GM12874 (cell line): ENCODE measurements around the gene ZIC4.

Experiments
- TF ChIP-seq, protein P1 (sequence below): IDR thresholded peaks from 2 replicates; pipeline ENCODE4 v1.5.1; 2011; ENCODE audit warnings: low read depth, mild to moderate bottlenecking, control low read depth, low read length, moderate library complexity; ENCODE audit not compliant: insufficient read depth

Gene ZIC4

DNA sequence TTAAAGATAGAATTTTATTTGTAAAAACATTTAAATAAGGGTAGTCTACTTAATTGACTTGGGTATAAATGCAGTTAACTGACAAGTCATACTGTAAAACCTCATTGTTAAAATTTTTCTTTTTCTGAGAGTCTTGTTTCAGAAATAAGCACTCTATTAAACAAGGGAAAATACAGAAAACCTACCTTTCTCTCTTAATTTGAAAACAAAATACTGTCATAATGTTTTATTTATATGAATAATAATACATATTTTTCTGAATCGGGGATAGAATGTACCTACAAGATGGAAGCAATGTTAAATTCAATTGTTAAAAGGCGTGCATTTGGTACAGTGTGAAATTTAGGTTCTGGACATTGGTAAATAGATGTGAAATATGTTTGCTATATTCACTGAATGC lies 20.6 kb upstream of the ZIC4 start:
- TF ChIP-seq, protein P1, sequence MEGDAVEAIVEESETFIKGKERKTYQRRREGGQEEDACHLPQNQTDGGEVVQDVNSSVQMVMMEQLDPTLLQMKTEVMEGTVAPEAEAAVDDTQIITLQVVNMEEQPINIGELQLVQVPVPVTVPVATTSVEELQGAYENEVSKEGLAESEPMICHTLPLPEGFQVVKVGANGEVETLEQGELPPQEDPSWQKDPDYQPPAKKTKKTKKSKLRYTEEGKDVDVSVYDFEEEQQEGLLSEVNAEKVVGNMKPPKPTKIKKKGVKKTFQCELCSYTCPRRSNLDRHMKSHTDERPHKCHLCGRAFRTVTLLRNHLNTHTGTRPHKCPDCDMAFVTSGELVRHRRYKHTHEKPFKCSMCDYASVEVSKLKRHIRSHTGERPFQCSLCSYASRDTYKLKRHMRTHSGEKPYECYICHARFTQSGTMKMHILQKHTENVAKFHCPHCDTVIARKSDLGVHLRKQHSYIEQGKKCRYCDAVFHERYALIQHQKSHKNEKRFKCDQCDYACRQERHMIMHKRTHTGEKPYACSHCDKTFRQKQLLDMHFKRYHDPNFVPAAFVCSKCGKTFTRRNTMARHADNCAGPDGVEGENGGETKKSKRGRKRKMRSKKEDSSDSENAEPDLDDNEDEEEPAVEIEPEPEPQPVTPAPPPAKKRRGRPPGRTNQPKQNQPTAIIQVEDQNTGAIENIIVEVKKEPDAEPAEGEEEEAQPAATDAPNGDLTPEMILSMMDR: no peak

DNA sequence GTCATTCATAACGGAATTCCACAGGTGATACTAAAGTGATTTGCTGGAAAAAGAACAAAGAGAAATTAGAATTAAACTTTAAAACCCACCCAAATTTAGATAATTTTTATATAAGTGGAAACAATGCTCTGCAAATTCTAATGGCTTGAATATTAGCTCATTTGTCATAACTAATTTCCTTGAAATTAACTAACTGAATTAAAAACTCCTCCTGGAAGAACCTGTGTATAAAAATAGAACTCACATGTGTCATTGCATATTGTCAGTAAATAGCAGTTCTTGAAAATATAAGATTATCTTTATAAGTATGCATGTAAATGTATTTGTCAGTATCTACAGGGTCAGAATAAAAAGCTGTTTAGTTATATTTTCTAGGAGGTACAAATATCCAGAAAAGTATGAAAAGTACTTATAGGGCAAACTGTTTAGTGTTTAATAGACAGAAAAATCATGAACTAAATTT lies 19.1 kb upstream of the ZIC4 start:
- TF ChIP-seq, protein P1: no peak

DNA sequence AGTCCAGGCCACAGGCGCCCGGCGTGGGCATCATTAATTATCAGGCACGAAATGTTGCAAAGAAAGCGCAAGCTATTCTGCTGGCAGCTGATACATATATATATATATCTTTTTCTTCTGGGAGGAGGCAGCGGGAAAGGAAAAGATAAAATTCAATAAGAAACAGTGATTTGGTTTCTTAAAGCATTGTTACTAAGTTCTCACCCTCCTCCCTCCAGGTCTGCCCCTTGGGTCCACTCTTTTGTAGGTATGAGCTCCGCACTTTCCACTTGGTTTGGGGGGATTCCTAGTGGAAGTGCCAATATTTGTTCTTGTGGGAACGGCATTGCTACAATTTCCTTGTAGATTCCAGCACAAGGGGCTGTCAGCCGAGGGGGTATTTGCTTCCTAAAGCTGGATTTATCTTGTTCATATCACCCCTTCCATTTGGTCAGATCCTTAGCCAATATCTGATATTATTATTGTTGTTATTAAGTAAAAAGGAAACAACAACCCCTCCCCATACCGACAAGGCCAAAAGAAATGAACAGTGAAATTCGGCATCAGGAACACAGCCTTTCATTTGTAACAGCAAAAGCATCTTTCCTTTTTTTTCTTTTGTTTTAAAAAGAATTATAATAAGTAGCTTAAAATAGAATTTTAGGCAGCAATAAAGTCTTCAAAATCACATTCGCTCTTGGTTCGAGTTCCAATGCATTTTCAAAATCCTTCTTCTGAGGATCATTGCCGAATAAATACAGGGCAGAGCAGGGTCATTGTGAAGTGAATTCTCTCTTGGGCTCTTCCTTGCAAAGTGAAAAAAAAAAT lies 18.4 kb upstream of the ZIC4 start:
- TF ChIP-seq, protein P1: no peak

DNA sequence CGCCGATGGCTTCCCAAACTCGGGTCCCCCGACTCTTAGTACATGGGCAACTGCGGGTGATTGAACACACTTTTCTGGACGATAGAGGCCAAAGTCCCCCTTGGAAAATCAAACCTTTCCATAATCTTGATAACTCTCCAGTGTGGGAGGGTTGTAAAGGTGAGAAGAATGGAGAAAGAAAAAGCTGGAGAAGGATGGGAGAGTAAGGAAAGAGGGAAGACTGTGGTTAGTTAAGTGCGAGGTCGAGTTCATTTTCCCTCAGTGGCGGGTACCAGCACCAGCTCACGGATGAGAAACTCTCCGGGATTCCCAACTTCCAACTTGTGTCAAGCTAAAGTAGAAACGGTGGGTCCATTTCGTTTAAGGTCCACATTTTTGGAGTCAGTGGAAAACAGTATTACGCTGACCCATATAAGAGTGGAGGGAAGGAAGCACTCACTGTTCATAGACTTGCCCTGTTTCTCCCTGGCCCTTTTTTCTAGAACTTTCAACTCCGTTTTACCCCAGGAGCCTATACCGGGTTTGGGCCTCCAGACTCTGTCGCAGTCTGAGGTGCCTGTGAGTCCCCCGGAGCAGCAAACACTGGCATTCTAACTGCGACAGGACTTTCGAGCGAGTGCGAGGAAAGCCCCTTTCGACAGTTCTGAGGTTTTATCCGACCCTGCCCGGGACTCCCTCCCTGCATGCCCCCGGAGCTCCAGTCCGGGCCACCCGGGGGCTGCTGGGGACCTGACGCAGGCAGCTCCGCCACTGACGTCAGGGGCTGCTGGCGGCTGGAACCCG lies 17.6 kb upstream of the ZIC4 start:
- TF ChIP-seq, protein P1: no peak

DNA sequence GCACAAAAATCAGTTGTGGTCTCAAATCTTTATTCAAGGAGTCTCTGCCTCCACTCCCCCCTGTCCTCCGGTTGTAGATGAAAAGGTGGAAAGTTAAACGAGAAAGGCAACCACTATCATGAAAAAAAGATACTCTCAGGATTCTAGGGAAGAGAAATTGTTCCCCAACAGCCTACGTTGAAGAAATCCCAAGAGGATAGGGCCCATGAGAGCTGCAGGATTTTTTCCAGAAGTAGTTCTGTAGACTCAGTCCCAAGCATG lies 17.1 kb upstream of the ZIC4 start:
- TF ChIP-seq, protein P1: no peak

DNA sequence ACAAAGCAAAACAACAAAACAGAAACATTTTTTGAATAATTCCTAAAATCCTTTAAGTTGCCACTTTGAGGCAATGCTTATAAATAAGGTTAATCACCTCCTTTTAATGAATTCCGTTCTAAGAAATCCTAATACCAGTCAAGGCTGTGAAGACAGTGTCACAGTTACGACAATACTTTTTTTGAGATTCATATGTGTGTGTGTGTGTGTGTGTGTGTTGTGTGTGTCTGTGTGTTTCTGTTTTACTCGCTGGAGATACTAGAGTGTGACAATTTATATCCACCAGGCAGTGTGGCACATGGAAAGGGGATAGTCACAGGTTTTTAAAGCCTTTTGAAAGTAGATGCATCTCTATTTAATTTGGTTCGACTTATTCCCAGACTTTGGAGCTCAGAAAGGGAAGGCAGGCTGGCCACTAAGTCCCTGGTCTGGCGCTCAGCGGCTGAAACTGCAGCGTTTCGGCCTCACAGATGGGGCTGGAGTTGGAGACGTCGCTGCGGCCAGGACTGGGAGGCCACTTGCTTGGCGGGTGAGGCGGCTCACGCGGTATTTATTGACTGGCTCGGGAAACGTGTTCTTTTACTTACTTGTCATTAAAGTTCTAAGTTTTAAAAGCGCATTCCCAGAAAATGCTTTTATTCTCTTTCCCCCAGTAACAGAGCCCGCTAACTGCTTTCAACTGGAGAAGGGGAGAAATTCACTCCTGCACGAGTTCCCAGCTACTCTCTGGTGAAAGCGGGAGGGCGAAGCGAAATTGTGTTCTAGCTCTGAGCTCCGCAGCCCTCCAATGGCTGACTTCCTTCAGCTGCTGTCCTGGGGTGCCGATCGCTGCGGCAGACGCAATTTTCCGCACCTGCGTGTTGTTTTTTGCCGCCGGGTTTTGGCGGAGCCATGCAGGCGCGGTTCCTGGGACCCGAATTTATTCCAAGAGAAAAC lies 16.5 kb upstream of the ZIC4 start:
- TF ChIP-seq, protein P1: no peak

DNA sequence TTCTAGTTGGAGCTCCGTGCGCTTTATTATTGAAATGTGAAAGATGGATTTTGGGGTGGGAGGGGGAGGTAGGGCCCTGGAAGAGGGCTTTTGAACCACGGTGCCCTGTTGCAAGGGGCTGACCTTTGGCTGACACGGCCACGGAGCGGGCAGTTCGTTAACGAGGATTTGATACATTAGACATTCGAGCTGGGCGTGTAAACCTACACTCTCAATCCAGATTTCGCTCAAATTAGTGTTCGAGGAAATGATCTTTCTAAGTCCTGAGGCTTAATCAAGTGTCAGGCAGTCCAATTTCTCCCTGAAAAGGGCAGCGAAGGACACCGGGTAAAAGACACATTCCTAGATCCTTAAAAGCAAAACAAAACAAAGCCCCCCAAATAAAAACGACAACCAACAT lies 15.9 kb upstream of the ZIC4 start:
- TF ChIP-seq, protein P1: no peak
